HEK293T (cell line): ENCODE measurements around the gene ALCAM.

ENCODE experiments used
- CTCF ChIA-PET: fragments of 350-600 bp; formaldehyde crosslinking; extraction: SDS; loops from one replicate; lab custom pipeline; 2021; ENCODE audit warnings: antibody characterized with exemption, inconsistent platforms; lab: Yijun Ruan, JAX
- POLR2A ChIA-PET: fragments of 350-600 bp; formaldehyde crosslinking; extraction: SDS; loops from one replicate; lab custom pipeline; 2020; ENCODE audit warnings: antibody characterized with exemption, inconsistent platforms; lab: Yijun Ruan, JAX
- DNase-seq: peaks from one replicate; pipeline ENCODE4 v3.0.0; 2012; ENCODE audit warnings: mixed read lengths; ENCODE audit errors: extremely low spot score
- ARNT ChIP-seq: fragments of 450-650 bp; IDR thresholded peaks from 2 replicates; pipeline ENCODE4 v1.6.1; 2017; ENCODE audit warnings: mild to moderate bottlenecking
- BHLHE40 ChIP-seq: fragments of 450-650 bp; IDR thresholded peaks from 2 replicates; pipeline ENCODE4 v1.6.1; 2016; ENCODE audit warnings: mild to moderate bottlenecking, moderate library complexity, borderline replicate concordance
- CTBP1 ChIP-seq: fragments of 450-650 bp; IDR thresholded peaks from 2 replicates; pipeline ENCODE4 v1.6.1; 2016; ENCODE audit warnings: borderline replicate concordance
- ELF4 ChIP-seq: fragments of 450-650 bp; IDR thresholded peaks from 2 replicates; pipeline ENCODE4 v1.6.1; 2017; ENCODE audit warnings: antibody characterized with exemption
- FOXA1 ChIP-seq: fragments of 450-650 bp; IDR thresholded peaks from 2 replicates; pipeline ENCODE4 v1.6.1; 2016; ENCODE audit warnings: mild to moderate bottlenecking
- FOXK2 ChIP-seq: fragments of 450-650 bp; IDR thresholded peaks from 2 replicates; pipeline ENCODE4 v1.6.1; 2016; ENCODE audit warnings: mild to moderate bottlenecking
- FOXM1 ChIP-seq: fragments of 450-650 bp; IDR thresholded peaks from 2 replicates; pipeline ENCODE4 v1.6.1; 2017; ENCODE audit warnings: mild to moderate bottlenecking, borderline replicate concordance
- HDGF ChIP-seq: fragments of 450-650 bp; IDR thresholded peaks from 2 replicates; pipeline ENCODE4 v1.6.1; 2017; ENCODE audit warnings: antibody characterized with exemption, borderline replicate concordance
- L3MBTL2 ChIP-seq: fragments of 450-650 bp; conservative IDR thresholded peaks from 2 replicates; pipeline ENCODE4 v1.6.1; 2016; ENCODE audit warnings: mild to moderate bottlenecking
- LEF1 ChIP-seq: fragments of 450-650 bp; IDR thresholded peaks from 2 replicates; pipeline ENCODE4 v1.6.1; 2017; ENCODE audit warnings: mild to moderate bottlenecking, borderline replicate concordance
- NFRKB ChIP-seq: fragments of 450-650 bp; IDR thresholded peaks from 2 replicates; pipeline ENCODE4 v1.6.1; 2016; ENCODE audit warnings: mild to moderate bottlenecking, moderate library complexity
- SP1 ChIP-seq: fragments of 450-650 bp; IDR thresholded peaks from 2 replicates; pipeline ENCODE4 v1.6.1; 2017
- SUZ12 ChIP-seq: fragments of 450-650 bp; IDR thresholded peaks from 2 replicates; pipeline ENCODE4 v1.6.1; 2016; ENCODE audit warnings: mild to moderate bottlenecking
- TARDBP ChIP-seq: fragments of 450-650 bp; IDR thresholded peaks from 2 replicates; pipeline ENCODE4 v1.6.1; 2016
- ZNF384 ChIP-seq: fragments of 450-650 bp; IDR thresholded peaks from 2 replicates; pipeline ENCODE4 v1.6.1; 2016
- TF ChIP-seq, protein P1 (sequence below): fragments of 450-650 bp; IDR thresholded peaks from 2 replicates; pipeline ENCODE4 v1.6.1; 2016

ALCAM gene

GRCh38 chr3:105490045-105490444, 123.3 kb downstream of the ALCAM start:
- POLR2A ChIA-PET = no interaction called here
- CTCF ChIA-PET = no interaction called here

GRCh38 chr3:105493305-105493892, 126.7 kb downstream of the ALCAM start:
- TF ChIP-seq LEF1 (no peak), ZNF384 (no peak)
- DNase-seq = no peak
- POLR2A ChIA-PET = no interaction called here
- CTCF ChIA-PET = no interaction called here

More at GRCh38 chr3:105490045-105490444, 123.3 kb downstream of the ALCAM start:
- TF ChIP-seq FOXA1 = no peak
- no peak for TF ChIP-seq ZNF384
- no peak for TF ChIP-seq ELF4
- TF ChIP-seq, protein P1, sequence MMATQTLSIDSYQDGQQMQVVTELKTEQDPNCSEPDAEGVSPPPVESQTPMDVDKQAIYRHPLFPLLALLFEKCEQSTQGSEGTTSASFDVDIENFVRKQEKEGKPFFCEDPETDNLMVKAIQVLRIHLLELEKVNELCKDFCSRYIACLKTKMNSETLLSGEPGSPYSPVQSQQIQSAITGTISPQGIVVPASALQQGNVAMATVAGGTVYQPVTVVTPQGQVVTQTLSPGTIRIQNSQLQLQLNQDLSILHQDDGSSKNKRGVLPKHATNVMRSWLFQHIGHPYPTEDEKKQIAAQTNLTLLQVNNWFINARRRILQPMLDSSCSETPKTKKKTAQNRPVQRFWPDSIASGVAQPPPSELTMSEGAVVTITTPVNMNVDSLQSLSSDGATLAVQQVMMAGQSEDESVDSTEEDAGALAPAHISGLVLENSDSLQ = no peak
- TF ChIP-seq FOXK2 = no peak
- no peak for TF ChIP-seq ARNT
- TF ChIP-seq BHLHE40 = no peak
- TF ChIP-seq NFRKB = no peak
- TF ChIP-seq CTBP1 = no peak
- TF ChIP-seq HDGF = no peak
- TF ChIP-seq L3MBTL2 = no peak
- TF ChIP-seq FOXM1 = no peak
- no peak for TF ChIP-seq SP1
- TF ChIP-seq LEF1 = no peak
- no peak for TF ChIP-seq TARDBP
- TF ChIP-seq SUZ12 = no peak
- DNase-seq = no peak

DNA sequence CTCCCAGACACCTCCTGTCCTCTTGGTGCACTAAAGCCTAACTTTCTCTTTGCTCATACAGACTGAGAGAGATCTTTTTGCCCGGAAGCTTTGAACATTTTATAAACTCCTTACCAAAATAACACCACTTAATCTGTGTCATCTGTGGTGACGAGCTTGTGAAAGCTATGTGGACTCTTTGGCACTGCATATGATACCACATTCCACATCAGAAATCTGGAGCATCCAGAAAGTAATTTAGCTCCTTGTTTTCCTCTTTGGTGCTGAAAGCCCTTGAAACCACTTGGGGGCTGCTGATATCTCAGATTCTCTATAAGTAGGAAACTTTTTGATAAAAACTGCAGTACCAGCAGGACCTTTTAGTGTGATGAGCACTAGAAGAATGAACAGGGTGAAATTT, 128.3 kb downstream of the ALCAM start:
- ChIA-PET POLR2A (no interaction called here), CTCF (no interaction called here)
- TF ChIP-seq LEF1 (no peak), SP1 (no peak), SUZ12 (no peak), ZNF384 (no peak), CTBP1 (no peak), FOXK2 (no peak), L3MBTL2 (no peak), HDGF (no peak), ELF4 (no peak), TARDBP (no peak), NFRKB (no peak), BHLHE40 (no peak), FOXA1 (no peak), ARNT (no peak), FOXM1 (no peak)
- TF ChIP-seq, protein P1 = no peak
- no peak for DNase-seq

DNA sequence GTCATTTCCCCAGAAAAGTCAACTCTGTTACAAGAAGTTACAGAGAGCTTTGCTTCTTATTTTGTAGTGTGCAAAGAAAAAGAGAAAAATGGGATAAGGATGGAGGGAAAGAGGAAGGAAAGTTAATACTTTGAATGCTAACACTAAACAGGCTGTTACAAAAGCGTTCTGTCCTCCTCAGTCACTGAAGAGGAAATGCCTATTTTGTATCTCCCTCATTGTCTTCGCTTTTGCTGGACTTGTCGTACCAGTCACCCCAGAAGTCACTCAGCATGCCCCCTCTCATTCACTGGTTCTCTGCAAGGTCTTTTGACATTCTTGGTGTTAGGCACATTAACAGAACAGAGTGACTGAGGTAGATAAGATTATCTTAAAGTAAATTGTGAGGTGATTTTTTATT, 129.6 kb downstream of the ALCAM start:
- ChIA-PET POLR2A (no interaction called here), CTCF (no interaction called here)
- TF ChIP-seq ZNF384 = no peak
- DNase-seq = no peak

DNA sequence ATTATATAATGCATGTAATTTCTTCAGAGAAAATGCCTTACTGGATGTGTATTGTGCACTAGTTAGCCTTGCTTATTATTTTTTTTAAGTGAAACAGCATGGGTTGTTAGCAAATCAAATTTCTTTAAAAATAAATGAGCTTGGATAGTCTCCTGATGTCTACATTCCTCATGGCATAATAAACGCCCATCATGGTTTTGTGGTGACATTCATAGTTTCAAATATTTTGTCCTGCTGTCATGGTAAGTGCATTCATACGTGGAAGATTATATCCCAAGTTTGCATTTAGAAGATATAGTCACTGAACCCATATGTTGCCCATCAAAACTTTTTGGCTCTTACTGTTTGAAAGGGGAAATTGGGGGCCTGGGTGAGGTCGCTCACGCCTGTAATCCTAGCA, 130.7 kb downstream of the ALCAM start:
- TF ChIP-seq NFRKB (no peak), ZNF384 (no peak), HDGF (no peak), CTBP1 (no peak), FOXM1 (no peak), L3MBTL2 (no peak), SP1 (no peak), LEF1 (no peak), FOXK2 (no peak), ELF4 (no peak), SUZ12 (no peak), FOXA1 (no peak), BHLHE40 (no peak), ARNT (no peak), TARDBP (no peak)
- TF ChIP-seq, protein P1 = no peak
- CTCF ChIA-PET = no interaction called here
- no peak for DNase-seq
- POLR2A ChIA-PET = no interaction called here

DNA sequence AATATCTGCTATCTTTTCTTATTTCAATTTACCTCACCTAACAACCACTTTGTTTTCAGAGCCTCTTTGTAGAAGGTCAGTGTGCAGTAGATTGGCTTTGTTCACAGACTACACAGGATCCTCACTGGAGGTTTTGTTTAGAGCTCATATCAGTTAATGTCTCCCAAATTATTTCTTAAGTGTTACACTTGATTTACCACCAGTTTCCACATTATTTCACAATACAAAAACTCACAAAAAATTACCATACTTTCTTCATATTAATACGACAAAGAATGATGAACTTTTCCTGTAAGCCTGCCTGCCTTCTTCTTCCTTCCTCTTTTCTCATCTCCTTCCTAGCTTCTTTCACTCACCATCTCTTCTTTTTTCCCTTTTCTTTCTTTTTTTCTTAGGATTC, 133.3 kb downstream of the ALCAM start:
- CTCF ChIA-PET = interaction anchor here (0.9 kb wide), 1 partner anchor 17 kb away, joined by 3 read pairs; no protein-coding TSS in a partner anchor
- no peak for DNase-seq
- TF ChIP-seq NFRKB (no peak), BHLHE40 (no peak), FOXK2 (no peak), ELF4 (no peak), FOXA1 (no peak), LEF1 (no peak), SP1 (no peak), HDGF (no peak), FOXM1 (no peak), L3MBTL2 (no peak), ARNT (no peak), ZNF384 (no peak)
- POLR2A ChIA-PET = no interaction called here

DNA sequence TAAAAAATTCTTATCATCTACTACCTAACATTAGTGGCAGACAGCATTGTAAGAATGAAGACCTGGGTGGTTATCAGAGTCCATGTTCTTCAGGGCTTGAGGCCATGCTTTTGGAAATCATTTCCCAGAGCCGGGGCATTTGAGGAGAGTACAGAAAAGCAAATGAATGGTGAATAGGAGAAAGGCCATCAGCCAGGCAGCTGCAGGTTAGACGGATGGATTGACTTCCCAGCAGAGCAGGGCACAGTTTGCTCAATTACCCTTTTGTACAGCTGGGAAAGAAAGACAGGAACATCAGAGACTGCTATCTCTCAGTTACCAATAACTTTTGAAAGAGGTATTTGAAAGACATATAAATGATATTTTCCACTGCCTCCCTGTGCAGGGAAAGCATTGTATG, 135.6 kb downstream of the ALCAM start:
- CTCF ChIA-PET = no interaction called here
- DNase-seq = no peak
- POLR2A ChIA-PET = no interaction called here
- TF ChIP-seq ARNT (no peak), FOXM1 (no peak), SP1 (no peak)
- TF ChIP-seq, protein P1 = no peak
